ENCODE data around the gene CDK6.

CDK6 gene

DNA sequence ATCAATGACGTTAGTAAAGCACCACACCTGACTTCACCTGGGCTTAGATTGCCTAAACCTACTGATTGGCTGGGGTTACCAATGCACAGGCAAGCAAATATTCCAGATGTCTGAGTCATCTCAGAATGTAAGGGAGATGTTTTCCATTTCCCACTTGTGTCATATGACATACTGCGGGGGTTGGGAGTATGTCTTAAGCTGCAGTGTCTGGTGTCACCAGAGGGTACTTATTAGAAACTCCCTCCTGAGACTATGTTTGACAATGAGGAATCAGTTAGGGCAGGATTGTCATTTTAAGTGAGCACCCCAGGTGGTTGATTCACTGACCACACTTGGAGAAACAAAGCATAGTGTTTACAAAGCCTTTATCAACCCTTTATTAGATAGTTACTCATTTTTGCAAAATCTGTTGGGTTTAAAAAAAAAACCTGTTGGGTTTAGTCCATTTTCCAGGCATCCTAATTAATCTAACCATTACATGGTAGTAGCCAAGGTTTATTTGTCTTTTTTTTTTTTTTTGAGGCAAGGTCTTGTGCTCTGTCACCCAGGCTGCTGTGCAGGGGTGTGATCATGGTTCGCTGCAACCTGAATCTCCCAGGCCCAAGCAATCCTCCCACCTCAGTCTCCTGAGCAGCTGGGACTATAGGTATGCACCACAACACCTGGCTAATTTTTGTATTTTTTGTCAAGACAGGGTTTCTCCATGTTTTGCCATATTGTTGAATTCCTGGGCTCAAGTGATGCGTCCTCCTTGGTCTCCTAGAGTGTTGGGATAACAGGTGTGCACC is 72.5 kb downstream of the CDK6 start:
- TF ChIP-seq, protein P1, sequence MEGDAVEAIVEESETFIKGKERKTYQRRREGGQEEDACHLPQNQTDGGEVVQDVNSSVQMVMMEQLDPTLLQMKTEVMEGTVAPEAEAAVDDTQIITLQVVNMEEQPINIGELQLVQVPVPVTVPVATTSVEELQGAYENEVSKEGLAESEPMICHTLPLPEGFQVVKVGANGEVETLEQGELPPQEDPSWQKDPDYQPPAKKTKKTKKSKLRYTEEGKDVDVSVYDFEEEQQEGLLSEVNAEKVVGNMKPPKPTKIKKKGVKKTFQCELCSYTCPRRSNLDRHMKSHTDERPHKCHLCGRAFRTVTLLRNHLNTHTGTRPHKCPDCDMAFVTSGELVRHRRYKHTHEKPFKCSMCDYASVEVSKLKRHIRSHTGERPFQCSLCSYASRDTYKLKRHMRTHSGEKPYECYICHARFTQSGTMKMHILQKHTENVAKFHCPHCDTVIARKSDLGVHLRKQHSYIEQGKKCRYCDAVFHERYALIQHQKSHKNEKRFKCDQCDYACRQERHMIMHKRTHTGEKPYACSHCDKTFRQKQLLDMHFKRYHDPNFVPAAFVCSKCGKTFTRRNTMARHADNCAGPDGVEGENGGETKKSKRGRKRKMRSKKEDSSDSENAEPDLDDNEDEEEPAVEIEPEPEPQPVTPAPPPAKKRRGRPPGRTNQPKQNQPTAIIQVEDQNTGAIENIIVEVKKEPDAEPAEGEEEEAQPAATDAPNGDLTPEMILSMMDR (IDR thresholded peaks at IDR 0.05), result no peak

DNA sequence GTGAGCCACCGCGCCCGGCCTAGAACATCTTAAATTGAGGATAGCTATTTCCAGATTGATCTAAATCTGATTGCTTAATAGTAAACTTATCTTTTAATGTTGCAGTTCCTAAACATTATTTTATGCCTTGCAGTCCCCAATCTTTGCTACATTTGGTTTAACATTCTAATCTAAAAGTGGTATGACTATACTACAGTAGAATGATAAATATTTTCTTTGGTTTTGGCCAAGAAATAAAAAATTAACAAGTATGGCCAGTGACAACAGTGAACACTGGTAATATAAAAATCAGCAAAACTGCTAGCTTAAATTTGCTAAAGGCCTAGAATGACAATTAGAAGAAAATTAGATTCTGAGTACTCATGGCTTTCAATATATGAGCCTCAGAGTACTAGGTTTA is 73.5 kb downstream of the CDK6 start:
- TF ChIP-seq, protein P1 (IDR thresholded peaks at IDR 0.05), result no peak

DNA sequence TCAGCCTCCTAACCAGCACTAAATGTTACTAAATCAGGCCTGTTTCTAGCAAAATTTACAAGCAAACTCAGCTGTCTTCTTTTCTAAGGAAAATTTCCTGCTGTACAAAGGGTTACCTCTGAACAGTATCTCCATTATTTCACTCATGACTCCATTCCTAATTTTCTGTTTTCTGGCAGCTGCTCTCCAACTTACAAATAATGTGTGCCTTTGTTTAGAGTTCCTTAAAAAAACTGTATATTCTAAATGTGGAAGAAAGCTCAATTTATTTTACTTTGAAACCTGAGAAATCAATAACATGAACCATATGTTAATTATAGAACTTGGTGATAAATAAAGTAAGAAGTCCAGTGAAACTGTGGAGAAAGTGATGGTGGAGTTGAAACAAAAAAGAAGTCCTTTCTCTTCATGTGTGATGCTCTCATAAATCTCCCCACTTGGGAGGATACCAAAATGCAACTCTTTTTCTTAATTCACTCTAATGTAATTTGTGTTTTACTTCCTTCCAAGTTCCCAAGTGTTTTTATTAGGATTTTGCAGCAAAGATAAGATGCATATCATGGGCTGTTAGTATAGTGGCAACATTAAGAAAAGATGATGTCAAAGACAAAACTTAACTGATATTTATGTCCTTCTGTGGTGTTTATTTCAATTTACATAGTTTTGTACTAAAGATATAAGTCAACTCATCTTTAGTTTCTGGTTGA is 74.8 kb downstream of the CDK6 start:
- TF ChIP-seq, protein P1 (IDR thresholded peaks at IDR 0.05), result no peak

DNA sequence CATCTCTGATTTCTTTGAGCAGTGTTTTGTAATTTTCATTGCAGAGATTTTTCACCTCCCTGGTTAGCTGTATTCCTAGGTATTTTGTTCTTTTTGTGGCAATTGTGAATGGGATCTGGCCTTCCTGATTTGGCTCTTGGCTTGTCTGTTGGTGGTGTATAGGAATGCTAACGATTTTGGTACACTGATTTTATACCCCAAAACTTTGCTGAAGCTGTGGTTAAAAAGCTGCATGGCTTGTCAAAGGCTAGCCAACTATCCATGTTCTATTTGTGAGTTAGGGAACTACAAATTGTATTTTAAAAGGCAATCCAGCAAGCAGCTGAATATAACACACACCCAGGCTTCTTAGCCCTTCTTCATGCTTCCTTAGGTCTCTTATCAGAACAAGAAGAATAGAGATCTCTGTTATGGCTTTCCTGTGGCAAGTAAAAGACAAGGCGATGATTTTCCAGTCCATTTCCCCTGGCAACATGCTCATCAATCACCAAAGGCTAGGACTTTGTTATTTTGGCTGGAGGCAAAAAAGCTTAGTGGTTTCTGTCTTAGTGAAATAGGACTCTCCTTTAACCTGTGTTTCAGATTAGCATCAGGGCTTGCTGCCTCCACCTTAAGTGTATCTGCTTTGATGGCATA is 77.5 kb downstream of the CDK6 start:
- TF ChIP-seq, protein P1 (IDR thresholded peaks at IDR 0.05), result no peak

DNA sequence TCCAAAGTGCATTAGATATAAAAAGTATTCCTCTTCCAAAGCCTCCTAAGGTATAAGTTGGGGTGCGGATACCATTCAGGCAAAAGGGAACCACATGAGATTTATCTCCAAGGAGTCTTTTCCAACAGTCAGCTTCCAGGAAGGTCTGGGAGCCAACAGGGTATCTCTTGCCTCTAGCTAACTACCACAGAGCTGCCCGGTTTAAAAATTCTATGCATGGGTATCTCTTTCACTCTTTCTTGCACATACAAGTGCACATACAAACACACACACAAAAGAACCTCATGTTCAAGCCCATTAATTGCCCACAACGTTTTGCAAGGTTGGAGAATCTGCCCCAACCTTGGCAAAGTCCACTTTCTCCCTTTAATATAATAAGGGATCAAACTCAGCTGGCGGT is 80.7 kb downstream of the CDK6 start:
- TF ChIP-seq, protein P1 (IDR thresholded peaks at IDR 0.05), result no peak

DNA sequence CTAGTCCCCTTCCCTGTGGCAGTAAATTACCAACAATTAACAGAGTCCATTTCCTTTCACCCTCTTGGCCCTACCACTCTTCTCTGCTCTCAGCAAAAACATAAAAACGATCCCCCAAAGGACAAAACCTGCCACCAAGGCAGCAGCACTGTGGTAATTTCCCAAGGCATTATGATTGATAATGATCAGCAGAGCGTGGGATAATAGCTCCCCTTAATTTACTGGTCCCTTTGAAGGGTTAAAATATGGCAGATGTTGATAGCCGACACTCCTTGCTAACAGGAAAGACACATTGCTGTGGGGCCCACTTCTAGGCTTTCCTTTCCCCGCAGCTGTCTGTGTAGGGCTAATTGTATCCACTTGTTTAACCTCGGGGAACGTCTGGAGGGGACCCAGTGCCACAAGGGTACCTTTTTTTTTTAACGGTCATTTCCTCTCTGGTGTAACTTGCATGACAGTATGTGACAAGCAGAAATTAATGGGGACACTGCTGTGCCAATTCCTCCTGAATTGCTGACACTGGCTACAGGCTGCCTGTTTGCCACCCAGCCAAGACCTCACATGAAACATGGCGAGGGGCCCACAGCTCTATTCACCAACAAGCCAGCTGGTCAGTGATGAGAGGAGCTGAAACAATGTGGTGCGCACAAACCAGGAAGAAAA is 81.3 kb downstream of the CDK6 start:
- TF ChIP-seq, protein P1 (IDR thresholded peaks at IDR 0.05), result no peak

DNA sequence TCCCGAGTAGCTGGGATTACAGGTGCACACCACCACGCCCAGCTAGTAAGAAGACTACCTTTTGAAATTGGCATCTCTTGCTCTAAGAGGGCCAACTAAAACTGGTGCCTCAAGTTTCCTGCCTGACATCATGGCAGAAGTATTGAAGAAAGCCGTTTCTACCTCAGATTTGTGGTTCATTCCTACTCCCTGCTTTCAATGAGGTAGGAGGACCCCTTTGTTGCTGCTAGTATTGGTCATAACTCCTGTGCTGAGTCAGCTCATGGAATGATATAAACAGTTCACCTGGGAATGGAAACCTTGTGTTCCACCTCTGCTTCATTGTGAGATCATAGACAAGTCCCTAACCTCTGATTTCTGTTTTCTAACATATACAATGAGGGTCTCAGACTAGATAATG is 82.8 kb downstream of the CDK6 start:
- TF ChIP-seq, protein P1 (IDR thresholded peaks at IDR 0.05), result no peak

All from LNCAP (cell line).